ENCODE results near the gene SLC51A. TPM values are rescaled to one million over a fixed set of nuclear protein-coding genes. Genes with fewer than 3 reads are reported as not detected.

Gene SLC51A
- total and polyA plus RNA-seq, 9 of the 15 experiments (the other 6 are each of a cell fraction or from before 2014, with no cell fraction given): 0.35 to 0.38 TPM; not detected in 7

GRCh38 chr3:196192524-196193051 is 23.7 kb upstream of the SLC51A start:
- intact Hi-C loops (cut with micrococcal nuclease) (loop anchor here (2.0 to 10.0 kb wide), 2 partner anchors 66 to 478 kb away; no protein-coding TSS in a partner anchor), in situ Hi-C loops (cut with MboI) (loop anchor here (5.0 kb wide), 1 partner anchor 115 kb away; no protein-coding TSS in a partner anchor)
- H3K9ac ChIP-seq (ENCODE audit: insufficient read depth in 1 of 2, low read depth in 2 of 2, low read length in 2 of 2): peak overlapping the region; percentile 49 to 88
- H4K20me1 ChIP-seq (replicated peaks; ENCODE audit: control insufficient read depth, insufficient read depth, low read length): no peaks in the 10 kb centered on the region
- H3K9me3 ChIP-seq (replicated peaks; ENCODE audit: control insufficient read depth, insufficient read depth, low read depth, low read length): no peaks in the 10 kb centered on the region
- H3K79me2 ChIP-seq (ENCODE audit: control insufficient read depth, insufficient read depth, low read length): peaks cover 25% of the 10 kb centered on the region
- H3K36me3 ChIP-seq (ENCODE audit: control insufficient read depth, insufficient read depth, low read length): no peaks in the 10 kb centered on the region
- H3K4me2 ChIP-seq (ENCODE audit: insufficient read depth, low read length): peak overlapping the region; percentile 64
- 44% methylated on average over 13 of the region's 14 CpGs for WGBS (ENCODE audit: insufficient coverage, low coverage, missing lambda C conversion rate)
- peak; percentile 2; the same call in 2 of the 3 replicates for ATAC-seq
- ChIA-PET POLR2A (interaction anchor here (0.6 to 3.0 kb wide), 3 partner anchors 8 to 112 kb away, joined by 3 to 30 read pairs (median 4); partner anchors contain the start of gene TFRC), CTCF (ENCODE audit: low intra/inter-chr PET ratio) (interaction anchor here (1.1 kb wide), 1 partner anchor 119 kb away, joined by 3 read pairs; no protein-coding TSS in a partner anchor)
- H3K27me3 ChIP-seq (ENCODE audit: control insufficient read depth in 2 of 2, insufficient read depth in 2 of 2, low read length in 2 of 2): no peaks in the 10 kb centered on the region
- H3K27ac ChIP-seq (ENCODE audit: extremely low read depth, low read depth, low read length): peak overlapping the region; percentile 62; the same call in 2 of the 3 replicates
- peak; percentile 48 for FAIRE-seq
- BruUV-seq (replicated peaks): no TSS peak
- DNase-seq (ENCODE audit: extremely low read depth in 1 of 4, low spot score in 3 of 4): peak in 3 of 4 experiments; percentile 51 to 65 (median 56)
- H2AFZ ChIP-seq (ENCODE audit: low read depth, low read length): peak overlapping the region; percentile 90
- peaks cover 46 to 84% of the 10 kb centered on the region in 2 experiments for H3K4me1 ChIP-seq (replicated peaks in 1 of 2; ENCODE audit: control insufficient read depth in 2 of 2, insufficient read depth in 2 of 2, low read length in 2 of 2)
- no peak overlapping the region for H3K4me3 ChIP-seq
- no peaks in the 10 kb centered on the region for H3K9me1 ChIP-seq (ENCODE audit: control insufficient read depth, insufficient read depth, low read length)
- TF ChIP-seq ZC3H4 (CRISPR knock-in tag; IDR thresholded peaks at IDR 0.05; ENCODE audit: borderline replicate concordance): no peak
- no peak for TF ChIP-seq CHD2 (IDR thresholded peaks at IDR 0.05; ENCODE audit: low read depth, low read length)
- no peak for TF ChIP-seq GTF2A2 (tag; IDR thresholded peaks at IDR 0.05)
- TF ChIP-seq ZNF124 (CRISPR knock-in tag; IDR thresholded peaks at IDR 0.05): no peak
- TF ChIP-seq ZC3H8 (IDR thresholded peaks at IDR 0.05): no peak
- no peak for TF ChIP-seq RFX1 (IDR thresholded peaks at IDR 0.05)
- no peak for TF ChIP-seq ZNF449 (CRISPR knock-in tag; IDR thresholded peaks at IDR 0.05)
- no peak for TF ChIP-seq TAF15 (IDR thresholded peaks at IDR 0.05; ENCODE audit: low read depth, low read length)
- TF ChIP-seq ZNF146 (CRISPR knock-in tag; IDR thresholded peaks at IDR 0.05; ENCODE audit: unreplicated experiment): no peak
- TF ChIP-seq ZNF507 (tag; conservative IDR thresholded peaks at IDR 0.05): no peak
- TF ChIP-seq ZC3H11A (IDR thresholded peaks at IDR 0.05; ENCODE audit: low read depth, low read length): no peak
- no peak for TF ChIP-seq ZBTB34 (CRISPR knock-in tag; IDR thresholded peaks at IDR 0.05)
- TF ChIP-seq ZNF785 (CRISPR knock-in tag; IDR thresholded peaks at IDR 0.05): no peak
- TF ChIP-seq CEBPB (tag; IDR thresholded peaks at IDR 0.05): no peak
- TF ChIP-seq HEY1 (CRISPR knock-in tag; IDR thresholded peaks at IDR 0.05; ENCODE audit: borderline replicate concordance): no peak
- 0 out of 4 replicates have a peak, but pooled peaks of 1 of the 2 experiments have one; percentile 28 for TF ChIP-seq FOXK2 (conservative IDR thresholded peaks at IDR 0.05 in 1 of 2, IDR thresholded peaks at IDR 0.05 in 1 of 2; ENCODE audit: low read depth in 2 of 2)
- TF ChIP-seq ZNF644 (tag; IDR thresholded peaks at IDR 0.05; ENCODE audit: low read depth): no peak
- no peak for TF ChIP-seq SMARCE1 (IDR thresholded peaks at IDR 0.05)
- TF ChIP-seq KAT7 (CRISPR knock-in tag; IDR thresholded peaks at IDR 0.05; ENCODE audit: borderline replicate concordance): peak; percentile 80

Measured in K562 (cell line).